NCI-H1417 (cell line): ENCODE data around the gene MYL9.
A peak's percentile ranks its signal among the peaks of the same experiment; 100 is the strongest.
"Not testable (repeated sequence)": the region's sequence is repeated elsewhere in the genome, so short reads cannot be mapped to it uniquely, and the experiment has no call there.

ENCODE experiments used
- DNase-seq, 3 experiments: peaks; one replicate each; lab custom pipeline; 2025; lab: John Stamatoyannopoulos, UW

MYL9 gene

GRCh38 chr20:36549942-36550789, 8.8 kb downstream of the MYL9 start:
- DNase-seq = no peak

DNA sequence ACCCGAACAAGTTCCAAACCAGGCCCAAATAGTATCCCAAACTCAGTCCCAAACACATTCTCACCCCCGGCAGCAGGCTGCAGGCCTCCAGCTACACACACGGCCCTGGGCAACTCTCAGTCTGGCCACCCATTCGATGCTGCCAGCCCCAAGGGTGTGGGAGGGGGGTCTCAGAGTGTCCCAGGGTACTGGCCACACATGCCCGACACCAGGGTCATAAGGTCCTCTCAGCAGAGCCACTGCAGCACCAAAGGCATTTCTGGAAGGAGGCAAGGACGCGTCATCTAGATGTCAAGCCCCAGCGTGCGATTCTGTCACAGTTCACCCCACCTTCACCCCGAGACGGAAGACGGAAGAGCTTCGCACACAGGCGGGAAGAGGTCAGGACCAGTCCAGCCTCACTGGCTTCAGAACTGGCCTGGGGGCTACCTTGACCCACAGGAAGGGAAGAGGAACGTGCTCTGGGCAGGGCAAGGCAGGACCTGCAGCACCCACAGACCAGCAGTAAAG, 9.5 kb downstream of the MYL9 start:
- DNase-seq = no peak

DNA sequence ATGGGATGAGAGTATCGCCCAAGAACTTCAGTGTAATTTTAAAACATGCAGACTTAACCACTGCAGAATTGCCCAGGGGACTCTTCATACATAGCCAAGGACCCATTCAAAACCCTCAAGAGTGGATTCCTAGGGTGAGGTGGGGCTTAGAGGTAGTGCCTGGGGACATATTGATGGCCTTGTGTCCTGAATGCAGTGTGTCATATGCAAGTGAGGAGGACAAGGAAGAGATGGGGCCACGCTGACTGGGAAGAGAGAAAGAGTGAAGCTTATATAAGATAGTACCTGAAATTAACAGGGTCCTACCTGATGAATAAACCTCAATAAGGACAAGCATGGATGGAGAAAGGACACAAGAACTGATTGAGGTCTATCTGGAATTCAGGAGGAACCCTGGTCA, 13.9 kb downstream of the MYL9 start:
- no peak for DNase-seq

DNA sequence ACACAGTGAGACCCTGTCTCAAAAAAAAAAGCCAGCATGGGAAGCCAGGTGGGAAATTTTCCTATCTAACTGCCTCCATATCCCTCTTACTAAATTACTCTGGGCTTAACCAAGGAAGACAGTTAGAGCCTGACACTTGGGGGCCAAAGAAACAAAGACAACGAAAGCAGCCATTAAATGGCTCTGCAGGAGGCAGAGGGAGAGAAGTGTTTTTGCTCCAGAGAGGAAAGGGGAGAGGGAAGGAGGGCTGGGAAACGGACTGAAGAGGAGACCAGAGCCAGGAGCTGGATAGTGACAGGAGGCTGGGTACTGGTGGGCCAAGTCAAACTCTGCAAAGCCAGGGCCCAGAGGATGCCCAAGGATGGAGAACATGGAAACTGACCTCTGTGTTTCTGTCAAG, 21.4 kb downstream of the MYL9 start:
- DNase-seq = no peak

DNA sequence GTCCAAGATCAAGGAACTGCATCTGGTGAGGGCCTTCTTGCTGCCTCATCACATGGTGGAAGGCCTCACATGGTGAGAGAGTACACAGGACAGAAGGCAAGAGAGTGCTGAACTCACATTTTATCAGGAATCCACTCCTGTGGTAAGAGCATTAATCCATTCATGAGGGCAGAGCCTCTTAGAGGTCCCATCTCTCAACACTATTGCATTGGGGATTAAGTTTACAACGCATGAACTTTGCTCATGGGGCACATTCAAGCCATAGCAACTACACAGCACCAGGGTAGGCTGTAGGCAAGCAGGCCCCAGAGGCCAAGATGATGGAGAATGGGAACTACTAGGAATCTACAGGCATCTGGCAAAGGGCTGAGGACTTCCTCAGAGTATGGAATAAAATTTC, 22.1 kb downstream of the MYL9 start:
- no peak for DNase-seq

GRCh38 chr20:36564078-36564725, 22.9 kb downstream of the MYL9 start:
- DNase-seq = not testable (repeated sequence)

GRCh38 chr20:36564726-36565121, 23.4 kb downstream of the MYL9 start:
- DNase-seq = not testable (repeated sequence)

DNA sequence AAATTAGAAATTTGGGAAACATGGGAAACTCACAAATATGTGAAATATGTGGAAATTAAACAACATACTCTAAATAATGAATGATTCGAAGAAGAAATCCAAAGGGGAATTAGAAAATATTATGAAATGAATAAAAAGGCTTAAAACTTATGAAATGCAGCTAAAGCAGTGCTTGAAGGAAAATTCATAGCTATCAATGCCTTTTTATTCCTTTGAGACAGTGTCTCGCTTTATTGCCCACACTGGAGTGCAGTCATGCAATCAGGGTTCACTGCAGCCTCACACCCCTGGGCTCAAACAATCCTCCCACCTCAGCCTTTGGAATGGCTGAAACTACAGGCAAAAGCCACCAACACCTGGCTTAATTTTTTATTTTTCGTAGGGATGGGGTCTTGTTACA, 24.2 kb downstream of the MYL9 start:
- no peak for DNase-seq

- no peak for DNase-seq
Measured at GRCh38 chr20:36569847-36570429, 28.6 kb downstream of the MYL9 start.

GRCh38 chr20:36571564-36572504, 30.5 kb downstream of the MYL9 start:
- no peak for DNase-seq

GRCh38 chr20:36572701-36573102, 31.4 kb downstream of the MYL9 start:
- DNase-seq = no peak

GRCh38 chr20:36573103-36573797, 31.9 kb downstream of the MYL9 start, which contains the start of gene TGIF2:
Gene TGIF2 (plus strand): TSS chr20:36573597. CDS start chr20:36578775, 5,178 bp downstream.
- DNase-seq = peak in 2 of 3 experiments; percentile 53 to 55

DNA sequence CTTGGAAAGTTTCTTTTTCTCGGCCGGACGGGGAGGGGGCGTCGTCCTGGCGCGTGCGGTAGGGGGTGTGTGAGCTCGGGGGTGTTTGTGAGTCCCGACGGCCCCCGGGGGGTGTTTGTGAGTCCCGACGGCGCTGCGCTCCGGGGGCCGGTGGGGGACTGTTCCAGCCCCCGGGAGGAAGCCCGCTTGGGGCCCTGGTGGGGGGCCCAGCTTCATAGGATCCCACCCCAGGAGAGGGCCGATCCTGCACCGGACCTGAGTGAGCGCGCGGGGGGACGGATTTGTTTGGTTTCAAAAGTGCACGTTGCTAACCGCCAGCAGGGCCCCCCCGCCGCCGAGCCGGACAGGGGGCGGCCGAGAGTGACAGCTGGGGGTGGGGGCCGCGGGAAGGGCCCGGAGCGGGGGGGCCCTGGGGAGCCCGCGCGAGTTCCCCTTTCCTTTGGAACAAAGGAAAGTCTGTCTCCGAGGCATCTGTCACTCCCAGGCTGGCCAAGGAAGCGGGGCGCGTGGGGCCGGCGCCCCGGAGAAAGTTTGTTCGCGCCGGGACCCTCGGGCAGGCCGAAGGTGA, 32.6 kb downstream of the MYL9 start:
- DNase-seq = no peak

GRCh38 chr20:36574366-36575135, 33.2 kb downstream of the MYL9 start:
- DNase-seq = peak in 2 of 3 experiments; percentile 53 to 54

- DNase-seq = no peak
Measured at GRCh38 chr20:36576081-36576445, 34.7 kb downstream of the MYL9 start.

DNA sequence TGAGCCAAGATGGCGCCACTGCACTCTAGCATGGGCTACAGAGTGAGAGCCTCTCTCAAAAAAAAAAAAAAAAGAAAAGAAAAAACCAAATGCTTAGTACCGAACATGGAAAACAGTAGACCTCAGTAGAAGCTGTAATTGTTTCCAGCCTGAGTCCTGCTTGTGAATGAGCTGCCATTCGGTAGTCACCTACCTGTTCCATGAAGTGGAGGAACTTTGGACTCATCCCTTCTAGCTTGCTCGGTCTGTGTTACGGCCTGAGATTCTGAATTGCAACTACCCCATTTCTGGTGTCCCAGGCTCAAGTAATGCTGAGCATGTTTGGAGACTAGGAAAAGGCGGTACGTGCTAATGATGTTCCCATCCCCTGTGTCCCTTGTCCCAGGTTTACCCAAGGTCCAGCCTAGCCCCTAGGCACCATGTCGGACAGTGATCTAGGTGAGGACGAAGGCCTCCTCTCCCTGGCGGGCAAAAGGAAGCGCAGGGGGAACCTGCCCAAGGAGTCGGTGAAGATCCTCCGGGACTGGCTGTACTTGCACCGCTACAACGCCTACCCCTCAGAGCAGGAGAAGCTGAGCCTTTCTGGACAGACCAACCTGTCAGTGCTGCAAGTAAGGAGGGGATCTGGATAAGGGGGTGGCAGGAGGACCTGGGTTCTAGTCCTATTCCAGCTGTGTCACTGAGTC, 37.2 kb downstream of the MYL9 start:
- no peak for DNase-seq

DNA sequence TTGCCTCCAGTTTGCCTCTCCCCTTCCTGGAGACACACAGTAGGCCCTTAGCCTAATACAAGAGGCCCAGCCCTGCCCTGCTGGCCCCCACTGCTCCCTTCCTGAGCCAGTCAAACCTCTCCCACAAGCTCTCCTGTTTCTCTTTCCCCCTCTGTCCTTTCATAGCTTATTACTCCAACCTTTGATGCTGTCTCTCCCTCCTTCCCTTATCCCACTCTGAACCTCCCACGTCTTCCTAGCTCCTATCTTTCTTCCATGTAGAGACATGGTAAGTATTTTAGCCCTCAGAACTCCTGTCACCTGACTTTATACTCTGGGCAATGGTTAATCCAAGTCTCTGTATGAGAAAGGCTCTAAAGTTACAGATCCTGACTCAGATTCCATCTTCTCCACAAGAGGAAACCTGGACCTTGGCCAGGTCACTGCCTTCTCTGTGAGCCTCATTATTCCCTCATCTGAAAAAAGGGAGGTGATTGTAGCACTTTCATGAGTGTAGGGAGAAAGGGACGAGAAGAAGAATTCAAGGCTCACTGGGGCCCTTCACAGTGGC, 38.8 kb downstream of the MYL9 start:
- DNase-seq = no peak

DNA sequence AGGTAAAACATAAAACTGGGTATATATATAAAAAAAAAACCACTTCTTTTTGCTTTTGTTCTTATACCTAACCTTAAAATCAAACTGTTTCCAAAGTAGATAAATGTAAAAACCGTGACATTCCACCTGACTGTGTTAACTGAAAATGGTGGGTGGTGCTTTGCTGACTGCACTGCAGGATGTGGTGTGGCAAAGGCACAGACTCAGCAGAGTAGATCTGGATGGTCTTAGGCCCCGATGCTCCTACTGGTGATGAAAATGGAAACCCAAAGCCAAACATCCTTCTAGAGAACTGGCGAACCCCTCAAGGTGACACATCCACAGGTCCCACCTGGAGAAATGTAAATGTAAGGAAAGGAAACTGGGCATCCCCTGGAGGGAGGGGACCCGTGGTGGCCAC, 41.0 kb downstream of the MYL9 start:
- DNase-seq = no peak

- no peak for DNase-seq
Measured at GRCh38 chr20:36582821-36583220, 41.5 kb downstream of the MYL9 start.
